Measurements from ENCODE around the gene FOXN1. TPM values are rescaled to one million over a fixed set of nuclear protein-coding genes. Genes with fewer than 3 reads are reported as not detected.
"Not testable (repeated sequence)": the region's sequence is repeated elsewhere in the genome, so short reads cannot be mapped to it uniquely, and the experiment has no call there.

The FOXN1 gene
- total RNA-seq, 1 donor from 2014 or later, result not detected

- no peak overlapping the region for H3K4me3 ChIP-seq (ENCODE audit: low read depth, low read length)
- DNase-seq (ENCODE audit: low read depth), result no peak
- TF ChIP-seq CTCF (conservative IDR thresholded peaks at IDR 0.05; ENCODE audit: low read depth, low read length), result no peak
These were observed 14.5 kb downstream of the FOXN1 start for GRCh38 chr17:28520687-28521086.

GRCh38 chr17:28521311-28522085, 15.3 kb downstream of the FOXN1 start:
- DNase-seq (ENCODE audit: low read depth), result no peak
- H3K4me3 ChIP-seq (ENCODE audit: low read depth, low read length), result no peak overlapping the region
- TF ChIP-seq CTCF (conservative IDR thresholded peaks at IDR 0.05; ENCODE audit: low read depth, low read length), result no peak

GRCh38 chr17:28522281-28522680, 16.1 kb downstream of the FOXN1 start:
- not testable (repeated sequence) for DNase-seq (ENCODE audit: low read depth); H3K4me3 ChIP-seq (ENCODE audit: low read depth, low read length)

- no peak for TF ChIP-seq CTCF (conservative IDR thresholded peaks at IDR 0.05; ENCODE audit: low read depth, low read length)
- DNase-seq (ENCODE audit: low read depth), result no peak
- no peak overlapping the region for H3K4me3 ChIP-seq (ENCODE audit: low read depth, low read length)
These were observed 17.0 kb downstream of the FOXN1 start for GRCh38 chr17:28523186-28523585.

GRCh38 chr17:28523876-28524275, 17.7 kb downstream of the FOXN1 start:
- no peak overlapping the region for H3K4me3 ChIP-seq (ENCODE audit: low read depth, low read length)
- TF ChIP-seq CTCF (conservative IDR thresholded peaks at IDR 0.05; ENCODE audit: low read depth, low read length), result no peak
- DNase-seq (ENCODE audit: low read depth), result no peak

GRCh38 chr17:28524476-28525424, 18.6 kb downstream of the FOXN1 start:
- no peak for TF ChIP-seq CTCF (conservative IDR thresholded peaks at IDR 0.05; ENCODE audit: low read depth, low read length)
- no peak overlapping the region for H3K4me3 ChIP-seq (ENCODE audit: low read depth, low read length)
- no peak for DNase-seq (ENCODE audit: low read depth)

- no peak for DNase-seq (ENCODE audit: low read depth)
- TF ChIP-seq CTCF (conservative IDR thresholded peaks at IDR 0.05; ENCODE audit: low read depth, low read length), result no peak
These were observed 20.2 kb downstream of the FOXN1 start for GRCh38 chr17:28526381-28526780.

More at GRCh38 chr17:28526381-28526780, 20.2 kb downstream of the FOXN1 start:
- H3K4me3 ChIP-seq (ENCODE audit: low read depth, low read length), result no peak overlapping the region
